Right atrium auricular region (tissue), 2 donors: ENCODE data around the gene RBL2. TPM values are rescaled to one million over a fixed set of nuclear protein-coding genes. Genes with fewer than 3 reads are reported as not detected.
"Not testable (repeated sequence)": the region's sequence is repeated elsewhere in the genome, so short reads cannot be mapped to it uniquely, and the experiment has no call there.

ENCODE experiments used
- DNase-seq: peaks from one replicate; pipeline ENCODE4 v3.0.0-alpha.2; 2019; ENCODE audit warnings: low spot score
- H3K27ac ChIP-seq, 2 donors: fragments of 200-600 bp; sonication (generic); 1 replicate in 1 of 2; 2 replicates in 1 of 2; pipeline ENCODE4 v1.5.1; 2016 to 2019
- H3K27me3 ChIP-seq, 2 donors: fragments of 200-600 bp; sonication (generic); one replicate each; pipeline versions ENCODE4 v1.5.1 to v1.6.0; 2017 to 2019
- H3K36me3 ChIP-seq: fragments of 200-600 bp; sonication (generic); one replicate; pipeline ENCODE4 v1.5.1; 2016
- H3K4me1 ChIP-seq, 2 donors: fragments of 200-600 bp; sonication (generic); one replicate each; pipeline versions ENCODE4 v1.5.1 to v1.6.0; 2017 to 2019
- H3K4me3 ChIP-seq, 2 donors: fragments of 200-600 bp; sonication (generic); 1 replicate in 1 of 2; 2 replicates in 1 of 2; pipeline ENCODE4 v1.5.1; 2017 to 2019; ENCODE audit warnings: mild to moderate bottlenecking in 1 of 2, moderate library complexity in 1 of 2
- H3K9me3 ChIP-seq, 2 donors: fragments of 200-600 bp; sonication (generic); one replicate each; pipeline ENCODE4 v1.5.1; 2019
- total RNA-seq, 2 donors: library from RNA; depleted of rRNA; stranded (reverse); fragments of >200 nt; gene quantifications; one replicate each; pipeline ENCODE4 v1.1.0, GENCODE V29; 2016
- TF ChIP-seq, protein P1 (sequence below), 2 donors: fragments of 200-600 bp; sonication (generic); IDR thresholded peaks; one replicate each; pipeline ENCODE4 v1.5.1; 2019; ENCODE audit warnings: antibody characterized with exemption in 2 of 2

Gene RBL2
- total RNA-seq = 10 to 100 TPM; 40.8 to 44.1 TPM

DNA sequence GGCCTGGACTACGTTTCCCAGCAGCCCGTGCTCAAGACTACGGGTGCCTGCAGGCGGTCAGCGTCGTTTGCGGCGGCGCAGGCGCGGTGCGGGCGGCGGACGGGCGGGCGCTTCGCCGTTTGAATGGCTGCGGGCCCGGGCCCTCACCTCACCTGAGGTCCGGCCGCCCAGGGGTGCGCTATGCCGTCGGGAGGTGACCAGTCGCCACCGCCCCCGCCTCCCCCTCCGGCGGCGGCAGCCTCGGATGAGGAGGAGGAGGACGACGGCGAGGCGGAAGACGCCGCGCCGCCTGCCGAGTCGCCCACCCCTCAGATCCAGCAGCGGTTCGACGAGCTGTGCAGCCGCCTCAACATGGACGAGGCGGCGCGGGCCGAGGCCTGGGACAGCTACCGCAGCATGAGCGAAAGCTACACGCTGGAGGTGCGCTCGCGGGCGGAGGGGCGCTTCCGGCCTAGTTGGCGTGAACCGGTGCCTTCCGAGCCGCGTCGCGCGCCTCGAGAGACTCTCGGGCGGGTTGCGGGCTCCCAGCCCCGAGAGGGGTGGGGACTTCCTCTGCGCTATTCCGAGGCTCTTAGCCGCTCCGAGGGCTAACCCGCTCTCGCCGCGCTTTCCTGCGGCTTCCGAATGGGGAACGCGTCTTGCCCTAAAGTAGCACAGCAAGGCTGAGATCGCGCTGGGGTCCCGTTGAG lies at the start of gene RBL2:
Gene RBL2, plus strand, starts transcription at position 95 of the 689 bp plus-strand sequence. Its CDS starts 86 bp downstream, at position 181.
- H3K4me3 ChIP-seq = peak within 1 kb of the TSS; percentile 74 to 98
- H3K9me3 ChIP-seq = no peaks in the 10 kb centered on the region
- peak within 1 kb of the TSS; percentile 93 to 94 for H3K27ac ChIP-seq
- H3K27me3 ChIP-seq = no peaks in the 10 kb centered on the region
- peaks cover 0 to 15% of the 10 kb centered on the region in 2 donors for H3K4me1 ChIP-seq
- DNase-seq = peak; percentile 87
- TF ChIP-seq, protein P1, sequence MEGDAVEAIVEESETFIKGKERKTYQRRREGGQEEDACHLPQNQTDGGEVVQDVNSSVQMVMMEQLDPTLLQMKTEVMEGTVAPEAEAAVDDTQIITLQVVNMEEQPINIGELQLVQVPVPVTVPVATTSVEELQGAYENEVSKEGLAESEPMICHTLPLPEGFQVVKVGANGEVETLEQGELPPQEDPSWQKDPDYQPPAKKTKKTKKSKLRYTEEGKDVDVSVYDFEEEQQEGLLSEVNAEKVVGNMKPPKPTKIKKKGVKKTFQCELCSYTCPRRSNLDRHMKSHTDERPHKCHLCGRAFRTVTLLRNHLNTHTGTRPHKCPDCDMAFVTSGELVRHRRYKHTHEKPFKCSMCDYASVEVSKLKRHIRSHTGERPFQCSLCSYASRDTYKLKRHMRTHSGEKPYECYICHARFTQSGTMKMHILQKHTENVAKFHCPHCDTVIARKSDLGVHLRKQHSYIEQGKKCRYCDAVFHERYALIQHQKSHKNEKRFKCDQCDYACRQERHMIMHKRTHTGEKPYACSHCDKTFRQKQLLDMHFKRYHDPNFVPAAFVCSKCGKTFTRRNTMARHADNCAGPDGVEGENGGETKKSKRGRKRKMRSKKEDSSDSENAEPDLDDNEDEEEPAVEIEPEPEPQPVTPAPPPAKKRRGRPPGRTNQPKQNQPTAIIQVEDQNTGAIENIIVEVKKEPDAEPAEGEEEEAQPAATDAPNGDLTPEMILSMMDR (IDR thresholded peaks at IDR 0.05) = no peak
- H3K36me3 ChIP-seq = no peaks in the 10 kb centered on the region

DNA sequence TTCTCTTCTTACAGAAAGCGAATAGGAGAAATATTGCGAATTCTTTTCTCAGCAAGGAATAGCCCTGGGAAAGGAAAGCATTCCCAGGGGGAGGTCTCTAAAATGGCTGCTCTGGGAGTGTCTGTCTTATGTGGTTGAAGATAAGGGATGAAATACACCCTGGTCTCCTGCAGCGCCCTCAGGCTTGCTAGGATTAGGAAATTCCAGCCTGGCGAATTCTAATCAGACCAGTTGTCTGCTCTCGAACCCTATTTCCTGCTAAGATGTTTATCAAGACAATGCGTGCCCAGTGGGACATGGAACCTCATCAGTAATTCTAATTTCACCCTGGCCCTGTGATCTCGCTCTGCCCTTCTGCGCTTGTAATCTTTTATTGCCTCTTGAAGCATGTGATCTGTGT lies 49.7 kb upstream of the RBL2 start:
- H3K9me3 ChIP-seq, H3K4me3 ChIP-seq, DNase-seq, H3K4me1 ChIP-seq, H3K27ac ChIP-seq, H3K36me3 ChIP-seq, H3K27me3 ChIP-seq: not testable (repeated sequence)

GRCh38 chr16:53404959-53405358 lies 29.3 kb upstream of the RBL2 start:
- H3K27me3 ChIP-seq = no peaks in the 10 kb centered on the region

GRCh38 chr16:53412549-53412948 lies 21.7 kb upstream of the RBL2 start:
- Histone ChIP-seq H3K36me3 (no peaks in the 10 kb centered on the region), H3K9me3 (no peaks in the 10 kb centered on the region), H3K4me3 (no peak overlapping the region), H3K27ac (no peak overlapping the region), H3K4me1 (no peaks in the 10 kb centered on the region), H3K27me3 (no peaks in the 10 kb centered on the region)
- DNase-seq = no peak
- TF ChIP-seq, protein P1 (IDR thresholded peaks at IDR 0.05) = no peak

More at GRCh38 chr16:53404959-53405358, 29.3 kb upstream of the RBL2 start:
- H3K4me1 ChIP-seq = no peaks in the 10 kb centered on the region
- TF ChIP-seq, protein P1 (IDR thresholded peaks at IDR 0.05) = no peak
- no peaks in the 10 kb centered on the region for H3K9me3 ChIP-seq
- no peaks in the 10 kb centered on the region for H3K36me3 ChIP-seq
- no peak for DNase-seq
- no peak overlapping the region for H3K4me3 ChIP-seq
- no peak overlapping the region for H3K27ac ChIP-seq

- Histone ChIP-seq H3K36me3 (no peaks in the 10 kb centered on the region), H3K27ac (no peak overlapping the region), H3K4me3 (no peak overlapping the region), H3K9me3 (no peaks in the 10 kb centered on the region), H3K27me3 (no peaks in the 10 kb centered on the region), H3K4me1 (no peaks in the 10 kb centered on the region)
- no peak for DNase-seq
- TF ChIP-seq, protein P1 (IDR thresholded peaks at IDR 0.05) = no peak
Measured at GRCh38 chr16:53413864-53414263, 20.4 kb upstream of the RBL2 start.

DNA sequence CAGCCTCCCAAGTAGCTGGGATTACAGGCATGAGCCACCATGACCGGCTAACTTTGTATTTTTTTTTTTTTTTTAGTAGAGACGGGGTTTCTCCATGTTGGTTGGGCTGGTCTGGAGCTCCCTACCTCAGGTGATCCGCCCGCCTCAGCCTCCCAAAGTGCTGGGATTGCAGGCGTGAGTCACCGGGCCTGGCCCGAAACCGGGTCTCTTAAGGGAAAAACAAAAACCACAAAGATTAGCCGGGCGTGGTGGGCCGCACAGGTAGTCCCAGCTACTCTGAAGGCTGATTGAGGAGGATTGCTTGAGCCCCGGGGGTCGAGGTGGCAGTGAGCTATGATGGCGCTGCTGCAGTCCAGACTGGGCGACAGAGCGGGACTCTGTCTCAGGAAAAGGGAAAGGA lies 19.9 kb upstream of the RBL2 start:
- Histone ChIP-seq H3K27ac (no peak overlapping the region), H3K4me3 (no peak overlapping the region), H3K36me3 (no peaks in the 10 kb centered on the region), H3K27me3 (no peaks in the 10 kb centered on the region), H3K9me3 (no peaks in the 10 kb centered on the region), H3K4me1 (no peaks in the 10 kb centered on the region)
- TF ChIP-seq, protein P1 (IDR thresholded peaks at IDR 0.05) = no peak
- DNase-seq = no peak
